SW 1271 (cell line): ENCODE measurements around the gene PLXNB1.

Source experiments
- DNase-seq, 2 experiments: peaks; one replicate each; lab custom pipeline; 2025; lab: John Stamatoyannopoulos, UW

The PLXNB1 gene

GRCh38 chr3:48367201-48367600 lies 62.7 kb downstream of the PLXNB1 start:
- DNase-seq: no peak

- no peak for DNase-seq
Measured at GRCh38 chr3:48364840-48365239, 65.0 kb downstream of the PLXNB1 start.

GRCh38 chr3:48361928-48362327 lies 68.0 kb downstream of the PLXNB1 start:
- DNase-seq: no peak

GRCh38 chr3:48356419-48356818 lies 73.5 kb downstream of the PLXNB1 start:
- DNase-seq: no peak

GRCh38 chr3:48353987-48354386 lies 75.9 kb downstream of the PLXNB1 start:
- DNase-seq: no peak
